ENCODE data around the gene OBSCN.
"Not testable (repeated sequence)": the region's sequence is repeated elsewhere in the genome, so short reads cannot be mapped to it uniquely, and the experiment has no call there.

The OBSCN gene

GRCh38 chr1:228264090-228264829 is 56.4 kb downstream of the OBSCN start:
- DNase-seq: no peak

GRCh38 chr1:228265167-228265566 is 57.3 kb downstream of the OBSCN start:
- no peak for DNase-seq

- DNase-seq: no peak
These were observed 60.4 kb downstream of the OBSCN start for GRCh38 chr1:228267962-228268880.

GRCh38 chr1:228268881-228269265 is 61.0 kb downstream of the OBSCN start:
- no peak for DNase-seq

GRCh38 chr1:228269431-228269830 is 61.6 kb downstream of the OBSCN start:
- DNase-seq: not testable (repeated sequence)

GRCh38 chr1:228270032-228270431 is 62.2 kb downstream of the OBSCN start:
- no peak for DNase-seq

GRCh38 chr1:228271701-228272251 is 63.9 kb downstream of the OBSCN start:
- DNase-seq: no peak

GRCh38 chr1:228272331-228272791 is 64.5 kb downstream of the OBSCN start:
- DNase-seq: no peak

GRCh38 chr1:228272831-228273571 is 65.2 kb downstream of the OBSCN start:
- DNase-seq: no peak

GRCh38 chr1:228273720-228274451 is 66.0 kb downstream of the OBSCN start:
- DNase-seq: no peak

GRCh38 chr1:228274452-228275178 is 66.8 kb downstream of the OBSCN start:
- no peak for DNase-seq

GRCh38 chr1:228275179-228275429 is 67.3 kb downstream of the OBSCN start:
- no peak for DNase-seq

GRCh38 chr1:228275430-228276173 is 67.8 kb downstream of the OBSCN start:
- DNase-seq: peak; percentile 92

GRCh38 chr1:228276174-228276831 is 68.5 kb downstream of the OBSCN start:
- DNase-seq: no peak

- no peak for DNase-seq
These were observed 69.2 kb downstream of the OBSCN start for GRCh38 chr1:228276901-228277490.

GRCh38 chr1:228277491-228278431 is 69.9 kb downstream of the OBSCN start:
- no peak for DNase-seq

GRCh38 chr1:228278432-228278941 is 70.6 kb downstream of the OBSCN start:
- no peak for DNase-seq

- no peak for DNase-seq
These were observed 71.3 kb downstream of the OBSCN start for GRCh38 chr1:228279011-228279721.

Data from activated CD8-positive, alpha-beta memory T cell treated with anti-CD3 and anti-CD28 coated beads, Interleukin-2, amount 50 U/mL, for 4 hours (primary cell).